Endodermal cell (in vitro differentiated cells): ENCODE measurements around the gene FAM78A. TPM values are rescaled to one million over a fixed set of nuclear protein-coding genes. Genes with fewer than 3 reads are reported as not detected.

Source experiments
- DNase-seq: peaks from one replicate; pipeline ENCODE4 v3.0.0-alpha.2; 2017
- H3K27ac ChIP-seq: 2 replicates; pipeline ENCODE4 v1.5.1; 2013; ENCODE audit warnings: mild to moderate bottlenecking, low read depth, low read length, moderate library complexity
- H3K27me3 ChIP-seq: 2 replicates; pipeline ENCODE4 v1.6.1; 2013; ENCODE audit warnings: mild to moderate bottlenecking, low read length, moderate library complexity; ENCODE audit not compliant: insufficient read depth, control insufficient read depth, poor library complexity, severe bottlenecking
- H3K36me3 ChIP-seq: 2 replicates; pipeline ENCODE4 v1.7.0; 2013; ENCODE audit warnings: mild to moderate bottlenecking, low read length, moderate library complexity; ENCODE audit not compliant: control insufficient read depth, insufficient read depth
- H3K4me1 ChIP-seq: one replicate; pipeline ENCODE4 v1.7.0; 2013; ENCODE audit warnings: low read length; ENCODE audit not compliant: control insufficient read depth, insufficient read depth
- H3K4me3 ChIP-seq: 2 replicates; pipeline ENCODE4 v1.5.1; 2013; ENCODE audit warnings: mild to moderate bottlenecking, low read length, moderate library complexity
- H3K9ac ChIP-seq: 2 replicates; pipeline ENCODE4 v1.6.1; 2013; ENCODE audit warnings: mild to moderate bottlenecking, low read length, moderate library complexity; ENCODE audit not compliant: poor library complexity, severe bottlenecking; ENCODE audit errors: extremely low read depth
- H3K9me3 ChIP-seq: 2 replicates; pipeline ENCODE4 v1.6.1; 2013; ENCODE audit warnings: mild to moderate bottlenecking, low read length, moderate library complexity; ENCODE audit not compliant: control insufficient read depth
- H3K27ac Mint-ChIP-seq: 2 replicates; pipeline ENCODE4 v1.8.0; 2020; ENCODE audit warnings: mixed read lengths
- H3K27me3 Mint-ChIP-seq: 2 replicates; pipeline ENCODE4 v1.8.0; 2021; ENCODE audit warnings: mild to moderate bottlenecking, mixed read lengths; ENCODE audit not compliant: insufficient read depth
- H3K36me3 Mint-ChIP-seq: 2 replicates; pipeline ENCODE4 v1.8.0; 2020; ENCODE audit warnings: low read depth, mixed read lengths
- H3K4me1 Mint-ChIP-seq: 2 replicates; pipeline ENCODE4 v1.8.0; 2020; ENCODE audit warnings: mixed read lengths
- H3K4me3 Mint-ChIP-seq: 2 replicates; pipeline ENCODE4 v1.8.0; 2020; ENCODE audit warnings: mild to moderate bottlenecking, moderate library complexity, mixed read lengths
- H3K9me3 Mint-ChIP-seq: 2 replicates; pipeline ENCODE4 v1.8.0; 2020; ENCODE audit warnings: mild to moderate bottlenecking, mixed read lengths
- WGBS, 2 experiments: methylation state at CpG; one replicate each; pipeline versions ENCODE4 v1.1.5 to v1.1.7; 2013; ENCODE audit warnings: missing lambda C conversion rate in 2 of 2, mixed read lengths in 1 of 2; ENCODE audit not compliant: insufficient coverage in 1 of 2, insufficient read length in 1 of 2; 5-methylcytosine and 5-hydroxymethylcytosine counted together
- total RNA-seq, 2 donors: library from RNA; stranded (reverse); fragmentation: NEBNext Ultra II Directional in 1 of 2; extraction: Animal tissue kit (Norgen Biotek cat#: 25700) in 1 of 2; gene quantifications; 2 replicates in 1 of 2; 3 replicates in 1 of 2; pipeline ENCODE4 v1.2.1, GENCODE V29; 2021
- TF ChIP-seq, protein P1 (sequence below): fragments of 200-600 bp; sonication (generic); conservative IDR thresholded peaks from 2 replicates; pipeline ENCODE4 v1.5.0; 2021; ENCODE audit warnings: antibody characterized with exemption, mild to moderate bottlenecking

FAM78A gene
- total RNA-seq, 2 donors from 2014 or later = 5.5 to 5.6 TPM

DNA sequence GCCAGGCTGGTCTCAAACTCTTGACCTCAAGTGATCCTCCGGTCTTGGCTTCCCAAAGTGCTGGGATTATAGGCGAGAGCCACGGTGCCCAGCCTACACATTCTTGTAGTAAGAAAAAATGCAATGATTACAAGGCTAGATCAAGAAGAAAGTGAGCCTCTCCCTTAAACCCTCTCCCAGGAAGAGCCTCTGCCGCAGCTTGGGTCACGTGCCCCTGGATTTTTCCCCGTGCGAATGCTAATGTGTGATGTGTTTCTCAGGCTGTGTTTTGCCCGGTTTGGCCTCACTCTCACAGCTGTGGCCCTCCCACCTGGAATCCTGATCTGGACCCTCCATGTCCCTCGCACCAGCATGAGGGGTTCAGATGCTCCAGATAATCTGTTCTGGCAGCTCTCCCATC, 20.1 kb upstream of the FAM78A start:
- Mint-ChIP-seq H3K4me3 (no peak overlapping the region), H3K27ac (no peak overlapping the region), H3K36me3 (peaks cover 2% of the 10 kb centered on the region), H3K4me1 (no peaks in the 10 kb centered on the region), H3K27me3 (no peaks in the 10 kb centered on the region), H3K9me3 (no peaks in the 10 kb centered on the region)
- TF ChIP-seq, protein P1, sequence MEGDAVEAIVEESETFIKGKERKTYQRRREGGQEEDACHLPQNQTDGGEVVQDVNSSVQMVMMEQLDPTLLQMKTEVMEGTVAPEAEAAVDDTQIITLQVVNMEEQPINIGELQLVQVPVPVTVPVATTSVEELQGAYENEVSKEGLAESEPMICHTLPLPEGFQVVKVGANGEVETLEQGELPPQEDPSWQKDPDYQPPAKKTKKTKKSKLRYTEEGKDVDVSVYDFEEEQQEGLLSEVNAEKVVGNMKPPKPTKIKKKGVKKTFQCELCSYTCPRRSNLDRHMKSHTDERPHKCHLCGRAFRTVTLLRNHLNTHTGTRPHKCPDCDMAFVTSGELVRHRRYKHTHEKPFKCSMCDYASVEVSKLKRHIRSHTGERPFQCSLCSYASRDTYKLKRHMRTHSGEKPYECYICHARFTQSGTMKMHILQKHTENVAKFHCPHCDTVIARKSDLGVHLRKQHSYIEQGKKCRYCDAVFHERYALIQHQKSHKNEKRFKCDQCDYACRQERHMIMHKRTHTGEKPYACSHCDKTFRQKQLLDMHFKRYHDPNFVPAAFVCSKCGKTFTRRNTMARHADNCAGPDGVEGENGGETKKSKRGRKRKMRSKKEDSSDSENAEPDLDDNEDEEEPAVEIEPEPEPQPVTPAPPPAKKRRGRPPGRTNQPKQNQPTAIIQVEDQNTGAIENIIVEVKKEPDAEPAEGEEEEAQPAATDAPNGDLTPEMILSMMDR = no peak
- Histone ChIP-seq H3K27ac (no peak overlapping the region), H3K4me1 (no peaks in the 10 kb centered on the region), H3K36me3 (no peaks in the 10 kb centered on the region), H3K4me3 (no peak overlapping the region), H3K9ac (no peak overlapping the region), H3K27me3 (no peaks in the 10 kb centered on the region), H3K9me3 (no peaks in the 10 kb centered on the region)
- DNase-seq = no peak
- WGBS, 2 experiments = 87 to 94% methylated on average over 7 to 9 of the region's 9 CpGs

DNA sequence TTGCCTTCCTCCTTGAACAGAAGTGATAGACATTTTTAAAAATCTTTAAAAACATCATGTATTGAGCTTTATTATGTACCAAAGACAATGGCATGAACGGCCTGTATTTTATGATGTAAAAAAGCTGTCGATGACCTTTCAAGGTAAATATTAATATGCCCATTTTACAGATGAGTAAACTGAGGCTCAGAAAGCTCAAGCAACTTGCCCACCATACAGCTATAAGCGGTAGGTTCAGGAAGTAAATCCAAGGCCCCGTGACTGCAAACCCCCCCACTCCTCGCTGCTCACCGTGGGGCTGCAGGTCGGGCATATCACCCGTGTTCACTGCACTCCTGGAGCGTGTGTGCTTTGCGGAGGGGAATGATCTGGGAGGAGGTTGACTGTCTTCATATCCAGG, 16.6 kb upstream of the FAM78A start:
- H3K4me3 ChIP-seq = no peak overlapping the region
- no peaks in the 10 kb centered on the region for H3K4me1 ChIP-seq
- no peak overlapping the region for H3K9ac ChIP-seq
- H3K9me3 ChIP-seq = no peaks in the 10 kb centered on the region
- no peaks in the 10 kb centered on the region for H3K9me3 Mint-ChIP-seq
- peaks cover 4% of the 10 kb centered on the region for H3K4me1 Mint-ChIP-seq
- H3K36me3 ChIP-seq = no peaks in the 10 kb centered on the region
- DNase-seq = no peak
- 93 to 94% methylated on average over 5 to 10 of the region's 10 CpGs for WGBS, 2 experiments
- H3K4me3 Mint-ChIP-seq = no peak overlapping the region
- H3K27ac Mint-ChIP-seq = no peak overlapping the region
- no peaks in the 10 kb centered on the region for H3K27me3 ChIP-seq
- no peak overlapping the region for H3K27ac ChIP-seq
- H3K36me3 Mint-ChIP-seq = peaks cover 2% of the 10 kb centered on the region
- no peaks in the 10 kb centered on the region for H3K27me3 Mint-ChIP-seq
- TF ChIP-seq, protein P1 = no peak

DNA sequence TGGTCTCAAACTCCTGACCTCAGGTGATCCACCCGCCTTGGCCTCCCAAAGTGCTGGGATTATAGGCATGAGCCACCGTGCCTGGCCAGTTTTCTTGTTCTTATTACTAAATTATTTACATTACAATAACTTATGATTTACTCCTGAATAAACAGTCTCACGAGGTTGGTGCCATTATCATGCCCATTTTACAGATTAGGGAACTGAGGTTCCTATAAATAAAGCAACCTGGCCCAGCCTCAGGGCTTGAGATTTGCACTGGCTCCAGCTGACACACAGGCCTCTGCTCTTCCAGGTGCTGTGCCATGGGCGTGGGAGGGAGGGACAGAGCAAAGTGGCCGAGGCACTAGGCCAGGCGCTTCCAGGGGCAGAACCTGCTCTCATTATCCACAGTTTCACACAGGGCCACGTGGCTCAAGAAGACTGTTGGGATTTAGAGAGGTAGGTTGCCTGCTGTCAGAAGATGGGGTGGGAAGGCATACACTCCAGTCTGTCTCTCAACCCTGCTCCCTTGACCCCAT, 15.5 kb upstream of the FAM78A start:
- no peak for DNase-seq
- H3K4me1 Mint-ChIP-seq = peaks cover 4% of the 10 kb centered on the region
- H3K27me3 Mint-ChIP-seq = no peaks in the 10 kb centered on the region
- no peaks in the 10 kb centered on the region for H3K27me3 ChIP-seq
- H3K36me3 Mint-ChIP-seq = peaks cover 2% of the 10 kb centered on the region
- TF ChIP-seq, protein P1 = no peak
- no peak overlapping the region for H3K4me3 ChIP-seq
- no peak overlapping the region for H3K27ac Mint-ChIP-seq
- no peak overlapping the region for H3K4me3 Mint-ChIP-seq
- 97 to 98% methylated on average over 5 to 7 of the region's 7 CpGs for WGBS, 2 experiments
- H3K9ac ChIP-seq = no peak overlapping the region
- no peaks in the 10 kb centered on the region for H3K9me3 ChIP-seq
- no peaks in the 10 kb centered on the region for H3K36me3 ChIP-seq
- no peak overlapping the region for H3K27ac ChIP-seq
- no peaks in the 10 kb centered on the region for H3K4me1 ChIP-seq
- H3K9me3 Mint-ChIP-seq = no peaks in the 10 kb centered on the region
